Spinal cord (tissue), 10 donors: Measurements from ENCODE around the gene PCSK2. TPM values are rescaled to one million over a fixed set of nuclear protein-coding genes. Genes with fewer than 3 reads are reported as not detected.

ENCODE experiments used
- DNase-seq, 6 donors: peaks; one replicate each; pipeline versions ENCODE4 v3.0.0 to v3.0.0-alpha.2; 2013 to 2015; ENCODE audit warnings: low spot score in 6 of 6, low read depth in 4 of 6
- H3K27ac ChIP-seq: one replicate; pipeline ENCODE4 v1.5.1; 2013; ENCODE audit warnings: low read depth, low read length, control low read depth
- H3K27me3 ChIP-seq: one replicate; pipeline ENCODE4 v1.6.1; 2013; ENCODE audit warnings: low read length; ENCODE audit not compliant: control insufficient read depth, insufficient read depth
- H3K36me3 ChIP-seq: one replicate; pipeline ENCODE4 v1.6.1; 2013; ENCODE audit warnings: low read length; ENCODE audit not compliant: control insufficient read depth, insufficient read depth
- H3K4me1 ChIP-seq: one replicate; pipeline ENCODE4 v1.6.1; 2013; ENCODE audit warnings: low read length; ENCODE audit not compliant: control insufficient read depth, insufficient read depth
- H3K4me3 ChIP-seq: one replicate; pipeline ENCODE4 v1.5.1; 2013; ENCODE audit warnings: low read depth, low read length, control low read depth
- H3K9me3 ChIP-seq: one replicate; pipeline ENCODE4 v1.6.1; 2013; ENCODE audit warnings: low read length; ENCODE audit not compliant: control insufficient read depth, insufficient read depth
- WGBS: methylation state at CpG from one replicate; pipeline ENCODE4 v1.1.5; 2013; ENCODE audit warnings: missing lambda C conversion rate; ENCODE audit not compliant: insufficient coverage; 5-methylcytosine and 5-hydroxymethylcytosine counted together
- long read RNA-seq, 4 donors: transcript quantifications; one replicate each; lab custom pipeline, GENCODE V29; 2026
- polyA plus RNA-seq, 2 donors: library from polyadenylated mRNA; unstranded; fragments of 120-200 nt; gene quantifications; one replicate each; pipeline ENCODE4 v1.2.1, GENCODE V29; 2013; ENCODE audit not compliant: insufficient read length in 2 of 2
- total RNA-seq, 2 donors: library from RNA; depleted of rRNA in 1 of 2; stranded (reverse); fragments of 120-200 nt in 1 of 2; fragments of >200 nt in 1 of 2; gene quantifications; one replicate each; pipeline versions ENCODE4 v1.2.3 to v1.2.4, GENCODE V29; 2013 to 2014
- donor health status: healthy.

The PCSK2 gene, protein sequence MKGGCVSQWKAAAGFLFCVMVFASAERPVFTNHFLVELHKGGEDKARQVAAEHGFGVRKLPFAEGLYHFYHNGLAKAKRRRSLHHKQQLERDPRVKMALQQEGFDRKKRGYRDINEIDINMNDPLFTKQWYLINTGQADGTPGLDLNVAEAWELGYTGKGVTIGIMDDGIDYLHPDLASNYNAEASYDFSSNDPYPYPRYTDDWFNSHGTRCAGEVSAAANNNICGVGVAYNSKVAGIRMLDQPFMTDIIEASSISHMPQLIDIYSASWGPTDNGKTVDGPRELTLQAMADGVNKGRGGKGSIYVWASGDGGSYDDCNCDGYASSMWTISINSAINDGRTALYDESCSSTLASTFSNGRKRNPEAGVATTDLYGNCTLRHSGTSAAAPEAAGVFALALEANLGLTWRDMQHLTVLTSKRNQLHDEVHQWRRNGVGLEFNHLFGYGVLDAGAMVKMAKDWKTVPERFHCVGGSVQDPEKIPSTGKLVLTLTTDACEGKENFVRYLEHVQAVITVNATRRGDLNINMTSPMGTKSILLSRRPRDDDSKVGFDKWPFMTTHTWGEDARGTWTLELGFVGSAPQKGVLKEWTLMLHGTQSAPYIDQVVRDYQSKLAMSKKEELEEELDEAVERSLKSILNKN
- total RNA-seq (10 to 100 TPM in 1 of 2 donors, 1 to 10 TPM in 1; 6.6 to 19.6 TPM), polyA plus RNA-seq (10 to 100 TPM; 27.6 to 28.0 TPM)
- long read RNA-seq, donor 1, full-length matches to known transcripts, result 10 of 10 reads
- long read RNA-seq, donor 1, partial matches to known transcripts, result 0 of 10 reads
- long read RNA-seq, donor 1, other reads (novel, unspliced or antisense), result 0 of 10 reads
- long read RNA-seq, donor 2, full-length matches to known transcripts, result 1 of 1 reads
- long read RNA-seq, donor 2, partial matches to known transcripts, result 0 of 1 reads
- long read RNA-seq, donor 2, other reads (novel, unspliced or antisense), result 0 of 1 reads
- long read RNA-seq, donor 3, full-length matches to known transcripts, result 5 of 5 reads
- long read RNA-seq, donor 3, partial matches to known transcripts, result 0 of 5 reads
- long read RNA-seq, donor 3, other reads (novel, unspliced or antisense), result 0 of 5 reads
- long read RNA-seq, donor 4, partial matches to known transcripts, result 0 of 1 reads
- long read RNA-seq, donor 4, other reads (novel, unspliced or antisense), result 0 of 1 reads

DNA sequence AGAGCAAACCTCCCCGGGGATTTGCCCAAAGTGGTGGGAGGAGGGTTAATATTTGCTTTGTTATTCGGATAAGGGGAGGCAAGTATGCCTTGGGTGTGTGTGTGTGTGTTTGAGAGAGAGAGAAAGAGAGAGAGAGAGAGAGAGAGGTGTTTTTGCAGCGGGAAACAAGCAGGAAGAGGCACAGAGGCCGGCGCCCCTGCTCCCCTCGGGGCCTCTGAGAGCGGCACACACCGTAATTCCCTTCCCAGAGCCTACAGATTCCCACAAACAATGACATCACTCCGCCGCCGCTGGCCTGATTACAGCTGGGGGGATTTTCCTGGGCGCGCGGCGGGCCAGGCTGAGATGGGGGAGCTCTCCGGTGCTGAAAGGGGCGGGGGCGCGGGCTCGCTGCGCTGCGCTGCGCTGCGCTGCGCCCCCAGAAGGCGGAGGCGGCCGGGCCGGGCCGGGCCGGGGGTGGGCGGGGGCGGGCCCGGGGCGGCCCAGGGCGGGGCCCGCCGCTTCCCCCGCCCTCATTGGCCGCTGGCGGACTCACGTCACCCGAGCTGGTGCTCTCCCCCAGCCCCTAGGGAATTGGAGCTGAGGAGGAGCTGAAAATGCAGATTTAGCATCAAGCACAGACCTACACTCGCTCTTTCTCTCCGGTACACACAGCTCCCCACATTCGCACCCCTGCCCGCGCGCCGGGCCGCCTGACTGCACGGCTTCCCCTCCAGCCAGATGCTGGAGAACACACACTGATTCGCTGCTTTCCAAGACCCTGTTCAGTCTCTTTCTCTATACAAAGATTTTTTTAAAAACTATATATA lies at the start of gene PCSK2:
PCSK2 (plus strand) TSS at position 631 of the 809 bp plus-strand sequence. CDS start 266 bp downstream, outside the sequence.
- Histone ChIP-seq H3K27ac (peak within 1 kb of the TSS; percentile 45), H3K9me3 (no peaks in the 10 kb centered on the region), H3K36me3 (no peaks in the 10 kb centered on the region), H3K4me3 (peak within 1 kb of the TSS; percentile 62), H3K27me3 (peaks cover 22% of the 10 kb centered on the region), H3K4me1 (peaks cover 32% of the 10 kb centered on the region)
- under 1% methylated on average over 36 of the region's 53 CpGs for WGBS
- peak; percentile 69 to 98 (median 82) for DNase-seq

DNA sequence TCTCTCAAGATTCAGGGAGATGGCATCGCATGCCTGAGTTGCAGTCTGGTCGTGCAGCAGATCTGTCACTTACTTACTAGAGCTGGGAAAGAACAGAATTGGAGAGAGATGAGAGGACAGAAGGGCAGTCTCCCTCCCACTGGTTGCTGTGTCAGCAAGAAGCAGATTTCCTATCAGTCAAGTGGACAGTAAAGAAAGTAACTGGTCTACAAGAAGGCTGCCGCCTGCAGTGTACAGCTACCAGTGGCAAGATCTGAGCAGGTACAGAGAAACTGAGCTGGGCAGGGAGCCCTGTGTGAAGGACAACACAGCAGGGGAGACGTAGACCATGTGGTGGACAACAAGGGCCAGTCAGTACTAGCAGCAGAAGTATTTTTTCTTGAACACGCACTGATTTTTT lies 49.5 kb upstream of the PCSK2 start:
- no peaks in the 10 kb centered on the region for H3K9me3 ChIP-seq
- H3K27ac ChIP-seq, result no peak overlapping the region
- no peaks in the 10 kb centered on the region for H3K36me3 ChIP-seq
- no peaks in the 10 kb centered on the region for H3K4me1 ChIP-seq
- WGBS, result 63% methylated on average over 4 of the region's 5 CpGs
- no peak overlapping the region for H3K4me3 ChIP-seq
- peak in 1 of 6 donors; percentile 43 for DNase-seq
- no peaks in the 10 kb centered on the region for H3K27me3 ChIP-seq

DNA sequence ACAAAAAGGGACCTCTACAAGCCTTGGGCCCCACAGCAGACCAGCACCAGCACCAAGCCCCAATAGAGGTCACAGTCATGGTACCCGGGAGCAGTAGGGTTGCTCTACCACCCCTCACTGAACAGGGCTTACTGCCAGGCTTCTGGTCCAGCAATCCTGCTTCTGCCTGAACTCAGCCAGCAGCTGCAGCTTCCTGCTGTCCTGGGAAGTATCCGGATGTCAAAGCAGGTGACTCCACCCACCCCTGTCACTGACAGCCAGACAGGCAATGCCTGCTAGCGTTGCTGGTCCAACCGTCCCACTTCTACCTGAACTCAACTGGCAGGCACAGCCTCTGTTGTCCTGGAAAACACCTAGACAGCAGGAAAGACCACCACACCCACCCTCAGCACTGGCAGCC lies 47.0 kb upstream of the PCSK2 start:
- H3K4me1 ChIP-seq, result no peaks in the 10 kb centered on the region
- H3K27me3 ChIP-seq, result no peaks in the 10 kb centered on the region
- DNase-seq, result no peak
- H3K4me3 ChIP-seq, result no peak overlapping the region
- H3K9me3 ChIP-seq, result peaks cover 2% of the 10 kb centered on the region
- no peak overlapping the region for H3K27ac ChIP-seq
- no peaks in the 10 kb centered on the region for H3K36me3 ChIP-seq
- WGBS, result 70% methylated on average over 4 of the region's 4 CpGs

DNA sequence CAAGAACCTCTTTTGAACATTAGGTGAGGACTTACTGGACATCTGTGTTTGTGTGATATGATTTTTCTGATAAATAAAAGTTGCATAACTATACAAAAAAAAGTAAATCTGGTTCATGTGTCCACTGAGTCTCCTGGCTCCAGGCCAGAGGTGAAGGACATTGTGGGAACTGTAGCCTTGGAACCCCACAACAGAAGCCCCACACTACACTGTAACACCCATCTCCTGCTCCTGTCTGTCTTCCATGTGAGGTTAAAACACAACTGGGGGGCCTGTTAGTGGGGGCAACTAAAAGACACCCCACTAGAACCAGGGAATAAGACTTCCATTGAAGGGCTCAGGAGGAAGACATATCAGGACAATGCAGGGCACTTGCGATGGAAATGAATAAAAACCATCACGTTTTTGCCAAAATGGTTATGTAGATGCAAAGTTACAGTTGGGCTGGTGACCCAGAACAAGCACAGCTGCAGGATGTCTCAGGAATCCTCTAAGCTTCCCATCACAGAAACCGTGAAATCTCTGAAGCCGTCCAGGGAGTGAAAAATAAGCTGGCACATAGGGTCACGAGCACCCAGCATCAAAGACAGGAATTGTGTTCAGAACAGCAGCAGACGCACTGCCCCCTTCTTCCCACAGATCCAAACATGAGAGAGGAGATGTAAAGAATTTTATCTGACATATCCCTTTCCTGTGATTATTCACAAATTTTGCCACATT lies 36.7 kb upstream of the PCSK2 start:
- 43% methylated on average over 6 of the region's 6 CpGs for WGBS
- Histone ChIP-seq H3K36me3 (no peaks in the 10 kb centered on the region), H3K9me3 (no peaks in the 10 kb centered on the region), H3K4me1 (no peaks in the 10 kb centered on the region), H3K27me3 (no peaks in the 10 kb centered on the region), H3K27ac (no peak overlapping the region), H3K4me3 (no peak overlapping the region)
- no peak for DNase-seq

DNA sequence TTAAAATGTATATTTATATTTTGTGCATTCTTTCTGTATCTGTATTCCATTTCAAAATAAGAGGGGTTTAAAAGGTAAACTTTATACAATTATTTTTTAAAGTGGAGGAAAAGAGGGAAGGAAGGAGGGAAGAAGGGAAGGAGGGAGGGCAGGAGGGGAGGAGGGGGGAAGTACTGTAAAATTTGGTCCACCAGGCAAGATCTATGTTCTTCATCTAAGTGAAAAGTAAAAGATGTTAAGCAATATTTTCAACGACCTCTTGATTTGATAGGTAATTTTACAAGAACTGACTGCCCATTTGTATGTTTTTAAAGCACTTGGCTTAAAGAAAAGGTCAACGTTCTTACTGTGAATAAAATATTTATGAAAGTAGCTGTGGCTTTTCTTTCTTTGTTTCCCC lies 29.8 kb upstream of the PCSK2 start:
- no peaks in the 10 kb centered on the region for H3K9me3 ChIP-seq
- 67% methylated on average over 1 of the region's 2 CpGs for WGBS
- no peak overlapping the region for H3K4me3 ChIP-seq
- H3K4me1 ChIP-seq, result no peaks in the 10 kb centered on the region
- H3K27ac ChIP-seq, result no peak overlapping the region
- no peak for DNase-seq
- H3K27me3 ChIP-seq, result no peaks in the 10 kb centered on the region
- no peaks in the 10 kb centered on the region for H3K36me3 ChIP-seq

DNA sequence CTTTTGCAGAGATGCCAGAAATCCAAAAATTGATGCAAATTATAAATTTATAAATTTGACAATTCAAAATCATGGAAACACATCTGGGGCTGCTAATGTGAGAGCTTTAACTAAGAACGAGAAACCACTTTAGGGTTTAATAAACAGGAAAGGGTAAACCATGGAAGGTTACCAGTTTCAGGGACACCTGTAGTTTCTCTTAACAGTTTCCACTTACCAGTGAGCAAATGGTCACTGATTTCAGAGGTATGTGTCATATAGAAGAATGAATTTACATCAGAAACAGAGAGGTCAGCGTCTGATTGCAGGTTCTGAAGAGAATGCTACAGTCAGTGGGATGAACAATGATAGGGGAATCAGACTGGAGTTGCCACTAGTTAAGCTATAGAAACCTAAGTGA lies 24.8 kb upstream of the PCSK2 start:
- H3K4me1 ChIP-seq, result no peaks in the 10 kb centered on the region
- no peaks in the 10 kb centered on the region for H3K27me3 ChIP-seq
- no peak overlapping the region for H3K4me3 ChIP-seq
- no peaks in the 10 kb centered on the region for H3K36me3 ChIP-seq
- H3K27ac ChIP-seq, result no peak overlapping the region
- 100% methylated on average over 1 of the region's 2 CpGs for WGBS
- no peak for DNase-seq
- no peaks in the 10 kb centered on the region for H3K9me3 ChIP-seq

DNA sequence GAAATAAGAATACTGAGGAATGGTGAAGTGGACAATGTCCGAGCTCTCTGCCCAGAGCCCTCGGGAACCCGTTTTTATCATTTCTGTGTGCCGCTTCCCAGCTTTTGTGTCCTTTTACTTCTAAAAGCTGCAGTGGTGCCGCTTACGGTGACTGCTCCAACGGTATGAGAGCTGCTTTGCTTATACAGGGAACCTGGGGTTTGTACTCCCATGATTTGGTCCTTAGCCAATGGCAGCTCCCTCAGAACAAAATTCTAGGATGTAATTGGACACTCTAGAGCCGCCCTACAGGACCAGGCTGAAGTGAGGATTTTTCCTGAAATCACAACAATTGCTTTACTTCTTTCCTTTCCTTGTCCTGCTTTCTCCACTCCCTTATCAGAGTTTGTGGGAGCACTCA lies 24.2 kb upstream of the PCSK2 start:
- DNase-seq, result peak in 4 of 6 donors; percentile 5 to 76 (median 24)
- Histone ChIP-seq H3K4me3 (no peak overlapping the region), H3K27ac (no peak overlapping the region), H3K4me1 (no peaks in the 10 kb centered on the region), H3K36me3 (no peaks in the 10 kb centered on the region), H3K27me3 (no peaks in the 10 kb centered on the region), H3K9me3 (no peaks in the 10 kb centered on the region)
- 9% methylated on average over 8 of the region's 8 CpGs for WGBS

DNA sequence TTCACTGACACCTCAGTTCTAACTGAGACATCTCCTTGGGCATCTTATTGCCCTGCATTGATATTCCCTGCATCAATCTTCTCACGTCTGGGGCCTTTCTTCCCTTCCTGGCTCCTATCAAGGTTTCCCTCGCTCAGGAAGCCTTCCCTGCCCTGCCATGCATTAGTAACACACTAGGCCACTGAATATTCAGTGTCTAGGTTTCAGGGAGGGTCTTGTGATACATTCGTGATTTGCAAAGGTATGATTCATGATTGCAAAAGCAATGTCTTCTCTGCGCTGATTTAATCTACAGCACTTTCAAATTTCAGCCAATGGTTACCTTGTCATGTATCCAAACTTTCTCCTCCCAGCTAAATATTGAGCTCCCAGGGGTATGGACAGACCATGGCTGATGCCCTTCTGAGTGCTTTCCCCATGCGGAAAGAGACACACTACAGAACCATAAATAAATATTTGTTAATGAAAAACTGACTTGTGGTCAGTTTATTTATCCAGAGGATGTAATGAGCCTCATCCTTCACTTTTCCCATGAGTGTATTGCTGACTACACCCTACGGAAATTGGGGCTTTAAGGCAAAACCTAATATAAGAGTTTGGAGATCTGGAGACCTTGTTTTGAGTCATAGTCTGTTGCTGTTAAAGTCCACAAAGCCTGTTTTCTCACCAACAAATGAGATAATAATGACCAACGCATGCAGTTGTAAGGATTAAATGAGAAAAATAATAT lies 21.6 kb upstream of the PCSK2 start:
- WGBS, result 70% methylated on average over 1 of the region's 7 CpGs
- no peak for DNase-seq
- no peaks in the 10 kb centered on the region for H3K36me3 ChIP-seq
- no peak overlapping the region for H3K4me3 ChIP-seq
- H3K9me3 ChIP-seq, result no peaks in the 10 kb centered on the region
- no peak overlapping the region for H3K27ac ChIP-seq
- no peaks in the 10 kb centered on the region for H3K27me3 ChIP-seq
- H3K4me1 ChIP-seq, result no peaks in the 10 kb centered on the region
